Neural progenitor cell (in vitro differentiated cells): ENCODE results near the gene CD22.

Source experiments
- EZH2phosphoT487 ChIP-seq: fragments of 200-600 bp; sonication (generic); IDR thresholded peaks from 2 replicates; pipeline ENCODE4 v1.6.1; 2017; ENCODE audit warnings: antibody characterized with exemption
- TF ChIP-seq, protein P1 (sequence below): fragments of 200-600 bp; sonication (generic); IDR thresholded peaks from 2 replicates; pipeline ENCODE4 v1.5.1; 2017; ENCODE audit warnings: antibody characterized with exemption, mild to moderate bottlenecking

DNA sequence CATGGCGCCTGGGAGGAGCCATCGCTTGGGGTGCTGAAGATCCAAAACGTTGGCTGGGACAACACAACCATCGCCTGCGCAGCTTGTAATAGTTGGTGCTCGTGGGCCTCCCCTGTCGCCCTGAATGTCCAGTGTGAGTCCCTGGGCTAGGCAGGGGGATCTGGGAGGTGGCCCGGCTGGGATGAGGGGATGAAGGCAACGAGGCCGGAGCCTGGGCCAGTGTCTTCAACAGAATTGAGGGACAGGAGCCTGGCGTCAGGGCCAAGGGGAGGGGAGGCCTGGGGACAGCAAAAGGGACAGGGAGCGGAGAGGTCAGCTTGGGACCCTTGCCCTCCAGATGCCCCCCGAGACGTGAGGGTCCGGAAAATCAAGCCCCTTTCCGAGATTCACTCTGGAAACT lies 12.0 kb downstream of the CD22 start:
- TF ChIP-seq, protein P1, sequence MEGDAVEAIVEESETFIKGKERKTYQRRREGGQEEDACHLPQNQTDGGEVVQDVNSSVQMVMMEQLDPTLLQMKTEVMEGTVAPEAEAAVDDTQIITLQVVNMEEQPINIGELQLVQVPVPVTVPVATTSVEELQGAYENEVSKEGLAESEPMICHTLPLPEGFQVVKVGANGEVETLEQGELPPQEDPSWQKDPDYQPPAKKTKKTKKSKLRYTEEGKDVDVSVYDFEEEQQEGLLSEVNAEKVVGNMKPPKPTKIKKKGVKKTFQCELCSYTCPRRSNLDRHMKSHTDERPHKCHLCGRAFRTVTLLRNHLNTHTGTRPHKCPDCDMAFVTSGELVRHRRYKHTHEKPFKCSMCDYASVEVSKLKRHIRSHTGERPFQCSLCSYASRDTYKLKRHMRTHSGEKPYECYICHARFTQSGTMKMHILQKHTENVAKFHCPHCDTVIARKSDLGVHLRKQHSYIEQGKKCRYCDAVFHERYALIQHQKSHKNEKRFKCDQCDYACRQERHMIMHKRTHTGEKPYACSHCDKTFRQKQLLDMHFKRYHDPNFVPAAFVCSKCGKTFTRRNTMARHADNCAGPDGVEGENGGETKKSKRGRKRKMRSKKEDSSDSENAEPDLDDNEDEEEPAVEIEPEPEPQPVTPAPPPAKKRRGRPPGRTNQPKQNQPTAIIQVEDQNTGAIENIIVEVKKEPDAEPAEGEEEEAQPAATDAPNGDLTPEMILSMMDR: no peak
- TF ChIP-seq EZH2phosphoT487: no peak
